Umbilical cord (tissue), 2 donors: ENCODE data around the gene LRRTM2. TPM values are rescaled to one million over a fixed set of nuclear protein-coding genes. Genes with fewer than 3 reads are reported as not detected.
"Not testable (repeated sequence)": the region's sequence is repeated elsewhere in the genome, so short reads cannot be mapped to it uniquely, and the experiment has no call there.

Experiments used
- DNase-seq: peaks from one replicate; pipeline ENCODE4 v3.0.0-alpha.2; 2015; ENCODE audit warnings: low spot score
- total RNA-seq: library from RNA; depleted of rRNA; stranded (reverse); fragments of >200 nt; gene quantifications from one replicate; pipeline ENCODE4 v1.2.3, GENCODE V29; 2014; ENCODE audit warnings: low replicate concordance; ENCODE audit not compliant: insufficient read depth

The LRRTM2 gene
- total RNA-seq, 1 donor from 2014 or later: 2.4 TPM

- no peak for DNase-seq
These were observed 38.0 kb downstream of the LRRTM2 start for GRCh38 chr5:138837160-138837559.

- DNase-seq: not testable (repeated sequence)
These were observed 40.3 kb downstream of the LRRTM2 start for GRCh38 chr5:138834853-138835252.

- no peak for DNase-seq
These were observed 41.2 kb downstream of the LRRTM2 start for GRCh38 chr5:138833726-138834480.

DNA sequence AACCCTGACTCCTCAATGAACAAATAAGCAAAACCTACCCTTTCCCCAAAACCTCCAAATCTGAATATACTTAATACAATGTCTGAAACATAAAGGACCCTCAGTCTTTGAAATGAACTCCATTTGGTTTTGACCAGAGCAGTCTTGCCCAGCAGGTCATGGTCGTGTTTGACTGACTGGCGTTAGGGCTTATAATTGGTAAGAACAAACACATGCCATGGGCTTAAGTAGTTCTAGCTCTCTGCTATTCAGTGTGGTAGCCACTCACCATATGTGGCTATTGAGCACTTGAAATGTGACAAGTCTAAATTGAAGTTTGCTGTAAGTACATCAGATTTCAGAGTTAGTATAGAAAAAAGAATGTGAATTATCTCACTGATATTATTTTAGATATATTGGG, 42.1 kb downstream of the LRRTM2 start:
- DNase-seq: no peak

DNA sequence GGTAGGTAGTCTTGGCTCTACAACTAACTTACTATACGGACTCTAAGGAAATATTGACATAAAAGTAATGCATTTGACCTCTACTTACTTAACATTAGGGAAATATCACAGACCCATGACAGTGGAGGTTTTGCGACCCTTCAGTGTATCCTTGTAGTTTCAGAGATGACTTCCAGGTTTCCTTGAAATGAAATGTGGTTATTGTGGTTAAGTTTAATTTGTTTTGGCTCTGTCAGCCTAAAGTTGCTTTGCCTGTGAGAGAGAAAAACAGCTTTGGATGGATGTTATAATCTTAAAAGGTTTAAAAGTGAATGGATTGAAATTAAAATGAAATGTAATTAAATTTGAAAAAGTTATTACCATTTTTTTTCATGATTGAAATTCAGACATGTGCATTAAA, 42.9 kb downstream of the LRRTM2 start:
- no peak for DNase-seq

GRCh38 chr5:138831703-138832102, 43.4 kb downstream of the LRRTM2 start:
- no peak for DNase-seq

GRCh38 chr5:138829341-138829740, 45.8 kb downstream of the LRRTM2 start:
- no peak for DNase-seq

- no peak for DNase-seq
These were observed 46.6 kb downstream of the LRRTM2 start for GRCh38 chr5:138828556-138828955.

GRCh38 chr5:138824924-138825863, 49.9 kb downstream of the LRRTM2 start:
- peak; percentile 9 for DNase-seq

- DNase-seq: peak; percentile 17
These were observed 50.6 kb downstream of the LRRTM2 start for GRCh38 chr5:138824516-138824915.

GRCh38 chr5:138820695-138821094, 54.4 kb downstream of the LRRTM2 start:
- DNase-seq: no peak

GRCh38 chr5:138819081-138819480, 56.1 kb downstream of the LRRTM2 start:
- DNase-seq: no peak

Other genes starting within 250 kb of the LRRTM2 start
- gene CTNNA1, start 121.9 kb downstream of the LRRTM2 start, total RNA-seq: 293 TPM